Endothelial cell (in vitro differentiated cells): ENCODE results near the gene CREBBP. TPM values are rescaled to one million over a fixed set of nuclear protein-coding genes. Genes with fewer than 3 reads are reported as not detected.

Experiments
- DNase-seq: peaks from one replicate; pipeline ENCODE4 v3.0.0; 2021; ENCODE audit warnings: low spot score
- H3K27ac Mint-ChIP-seq: one replicate; pipeline ENCODE4 v1.8.0; 2021; ENCODE audit warnings: mixed read lengths, inconsistent platforms; ENCODE audit not compliant: unreplicated experiment
- H3K27me3 Mint-ChIP-seq: one replicate; pipeline ENCODE4 v1.8.0; 2021; ENCODE audit warnings: mild to moderate bottlenecking, moderate library complexity, mixed read lengths, inconsistent platforms; ENCODE audit not compliant: unreplicated experiment
- H3K36me3 Mint-ChIP-seq: one replicate; pipeline ENCODE4 v1.8.0; 2021; ENCODE audit warnings: mild to moderate bottlenecking, low read depth, mixed read lengths, inconsistent platforms; ENCODE audit not compliant: unreplicated experiment
- H3K4me1 Mint-ChIP-seq: one replicate; pipeline ENCODE4 v1.8.0; 2021; ENCODE audit warnings: mild to moderate bottlenecking, mixed read lengths, inconsistent platforms; ENCODE audit not compliant: unreplicated experiment
- H3K4me3 Mint-ChIP-seq: one replicate; pipeline ENCODE4 v1.8.0; 2021; ENCODE audit warnings: mild to moderate bottlenecking, mixed read lengths, inconsistent platforms; ENCODE audit not compliant: unreplicated experiment
- H3K9me3 Mint-ChIP-seq: one replicate; pipeline ENCODE4 v1.8.0; 2021; ENCODE audit warnings: mixed read lengths, inconsistent platforms; ENCODE audit not compliant: unreplicated experiment
- CTCF ChIP-seq: fragments of 200-600 bp; sonication (generic); IDR thresholded peaks from one replicate; pipeline ENCODE4 v1.5.0; 2021; ENCODE audit warnings: antibody characterized with exemption; ENCODE audit not compliant: unreplicated experiment
- total RNA-seq: library from RNA; stranded (reverse); fragmentation: NEBNext Ultra II Directional; extraction: Animal tissue kit (Norgen Biotek cat#: 25700); gene quantifications from one replicate; pipeline ENCODE4 v1.2.1, GENCODE V29; 2021; ENCODE audit not compliant: unreplicated experiment

The CREBBP gene
- total RNA-seq, 1 donor from 2014 or later: 66.3 TPM

DNA sequence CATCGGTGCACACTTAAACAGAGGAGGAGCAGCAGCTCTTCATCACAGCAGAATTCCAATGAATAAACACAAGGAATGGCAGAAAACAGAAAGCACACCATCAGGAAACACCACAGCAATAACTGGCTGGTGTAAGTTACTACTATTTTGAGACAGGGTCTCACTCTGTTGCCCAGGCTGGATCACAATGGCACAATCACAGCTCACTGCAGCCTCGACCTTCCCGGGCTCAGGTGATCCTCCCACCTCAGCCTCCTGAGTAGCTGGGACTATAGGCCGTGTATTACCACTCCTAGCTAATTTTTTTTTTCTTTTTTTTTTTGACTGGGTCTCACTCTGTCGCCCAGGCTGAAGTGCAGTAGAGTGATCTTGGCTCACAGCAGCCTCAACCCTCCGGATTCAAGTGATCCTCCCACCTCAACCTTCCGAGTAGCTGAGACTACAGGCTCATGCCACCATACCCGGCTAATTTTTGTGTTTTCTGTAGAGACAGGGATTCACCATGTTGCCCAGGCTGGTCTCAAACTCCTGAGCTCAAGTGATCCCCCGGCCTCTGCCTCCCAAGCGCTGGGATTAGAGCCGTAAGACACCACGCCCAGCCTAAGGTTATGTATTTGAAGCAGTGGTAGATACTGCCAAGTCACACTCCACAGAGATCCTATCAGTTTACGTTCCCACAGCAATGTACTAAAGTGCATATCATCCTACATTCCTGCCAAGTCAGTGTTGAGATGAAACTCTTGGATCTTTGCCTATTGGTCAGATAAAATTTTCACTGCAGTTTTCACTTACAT lies 183.9 kb downstream of the CREBBP start:
- TF ChIP-seq CTCF: no peak
- peaks cover 2% of the 10 kb centered on the region for H3K27me3 Mint-ChIP-seq
- no peaks in the 10 kb centered on the region for H3K9me3 Mint-ChIP-seq
- H3K4me1 Mint-ChIP-seq: no peaks in the 10 kb centered on the region
- peaks cover 4% of the 10 kb centered on the region for H3K36me3 Mint-ChIP-seq
- no peak overlapping the region for H3K4me3 Mint-ChIP-seq
- DNase-seq: no peak
- no peak overlapping the region for H3K27ac Mint-ChIP-seq

DNA sequence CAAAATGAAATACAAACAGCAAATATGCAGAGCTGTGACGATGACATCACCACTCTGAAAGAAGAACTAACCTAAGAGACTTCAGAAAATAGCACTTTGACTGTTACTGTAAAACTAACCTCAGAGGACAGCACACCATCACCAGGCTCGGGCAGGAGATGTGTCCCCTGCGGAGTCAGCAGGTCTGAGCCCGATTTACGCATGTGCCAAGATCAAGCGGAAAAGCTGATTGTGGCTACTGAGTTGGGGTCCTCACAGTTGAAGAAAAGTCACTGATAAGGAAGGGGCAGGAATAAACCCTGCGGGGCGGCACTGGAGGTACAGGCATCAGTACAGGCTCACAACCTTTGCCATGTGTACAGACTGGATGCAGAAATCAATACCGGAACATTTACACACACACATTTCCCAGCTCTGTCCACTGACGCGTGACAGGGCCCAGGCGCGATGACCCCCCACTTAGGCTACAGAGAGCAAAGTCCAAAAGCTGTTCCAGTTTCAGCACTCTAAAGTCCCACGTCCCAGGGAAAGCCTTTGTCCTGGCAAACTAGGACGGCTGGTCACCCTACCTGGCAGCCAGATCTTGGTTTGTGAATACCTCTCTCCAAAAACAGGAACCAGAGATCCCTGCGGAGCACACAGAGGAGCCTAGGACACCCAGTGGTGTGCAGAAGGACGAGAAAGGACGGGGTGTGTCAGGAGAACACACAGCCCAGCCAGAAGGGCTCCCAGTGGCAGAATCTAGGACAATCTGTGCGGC lies 184.7 kb downstream of the CREBBP start:
- Mint-ChIP-seq H3K4me3 (no peak overlapping the region), H3K36me3 (peaks cover 4% of the 10 kb centered on the region), H3K4me1 (peaks cover under 1% of the 10 kb centered on the region), H3K27me3 (peaks cover 2% of the 10 kb centered on the region), H3K27ac (no peak overlapping the region), H3K9me3 (no peaks in the 10 kb centered on the region)
- DNase-seq: no peak
- TF ChIP-seq CTCF: no peak

- no peak overlapping the region for H3K4me3 Mint-ChIP-seq
- peaks cover 4% of the 10 kb centered on the region for H3K36me3 Mint-ChIP-seq
- TF ChIP-seq CTCF: no peak
- peaks cover 5% of the 10 kb centered on the region for H3K27me3 Mint-ChIP-seq
- no peak overlapping the region for H3K27ac Mint-ChIP-seq
- H3K9me3 Mint-ChIP-seq: no peaks in the 10 kb centered on the region
- no peak for DNase-seq
- peaks cover 4% of the 10 kb centered on the region for H3K4me1 Mint-ChIP-seq
These were observed 186.5 kb downstream of the CREBBP start for GRCh38 chr16:3694051-3694450.

DNA sequence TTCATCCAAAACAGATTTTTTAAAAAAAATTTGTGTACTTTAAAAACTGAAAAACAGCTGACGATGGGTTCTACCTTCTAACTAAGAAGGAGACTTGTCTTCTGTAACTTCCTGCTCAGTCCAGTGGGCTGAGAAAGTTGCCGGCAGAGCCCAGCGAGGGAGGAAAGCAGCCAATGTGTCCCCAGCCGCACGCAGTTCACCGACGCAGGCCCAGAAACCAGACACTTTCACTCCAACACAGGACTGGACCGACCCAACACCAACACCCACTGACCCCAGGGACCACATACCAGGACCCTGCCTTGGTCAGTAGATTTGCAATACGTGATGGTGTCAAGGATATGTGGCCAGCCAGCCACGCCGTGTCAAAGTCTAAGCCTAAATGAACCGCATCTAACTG lies 188.8 kb downstream of the CREBBP start:
- peaks cover 12% of the 10 kb centered on the region for H3K36me3 Mint-ChIP-seq
- no peaks in the 10 kb centered on the region for H3K9me3 Mint-ChIP-seq
- H3K27ac Mint-ChIP-seq: no peak overlapping the region

More for the DNA sequence above, 188.8 kb downstream of the CREBBP start:
- H3K27me3 Mint-ChIP-seq: peaks cover 5% of the 10 kb centered on the region
- TF ChIP-seq CTCF: no peak
- peaks cover 4% of the 10 kb centered on the region for H3K4me1 Mint-ChIP-seq
- H3K4me3 Mint-ChIP-seq: no peak overlapping the region
- DNase-seq: no peak
